ENCODE data around the gene OR7G2.

OR7G2 gene

DNA sequence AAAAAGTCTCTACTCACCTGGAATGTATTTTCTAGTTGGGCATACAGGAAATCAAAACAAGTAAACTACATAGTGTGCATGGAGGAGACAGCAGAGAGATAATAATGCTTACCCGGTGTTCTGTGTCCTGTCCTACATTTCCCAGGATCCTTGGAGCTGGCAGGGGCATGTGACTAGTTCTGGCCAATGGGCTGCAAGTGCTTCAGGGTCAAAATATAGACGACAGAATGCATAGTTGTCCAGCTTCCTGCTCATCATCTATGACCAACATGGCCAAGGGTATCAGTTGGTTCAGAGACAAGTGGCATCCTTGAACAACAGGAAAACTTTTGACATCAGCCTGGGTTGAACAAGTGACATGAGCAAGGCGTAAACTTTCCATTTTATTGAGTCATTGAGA lies 41.4 kb upstream of the OR7G2 start:
- Histone ChIP-seq H3K27me3 (no peaks in the 10 kb centered on the region), H3K4me1 (no peaks in the 10 kb centered on the region), H3K4me3 (ENCODE audit: low read depth, low read length) (no peak overlapping the region), H3K36me3 (peaks cover 18% of the 10 kb centered on the region), H3K9me3 (peaks cover 16% of the 10 kb centered on the region; the same call in 1 of the 2 replicates)
- DNase-seq, result no peak
- TF ChIP-seq, protein P1, sequence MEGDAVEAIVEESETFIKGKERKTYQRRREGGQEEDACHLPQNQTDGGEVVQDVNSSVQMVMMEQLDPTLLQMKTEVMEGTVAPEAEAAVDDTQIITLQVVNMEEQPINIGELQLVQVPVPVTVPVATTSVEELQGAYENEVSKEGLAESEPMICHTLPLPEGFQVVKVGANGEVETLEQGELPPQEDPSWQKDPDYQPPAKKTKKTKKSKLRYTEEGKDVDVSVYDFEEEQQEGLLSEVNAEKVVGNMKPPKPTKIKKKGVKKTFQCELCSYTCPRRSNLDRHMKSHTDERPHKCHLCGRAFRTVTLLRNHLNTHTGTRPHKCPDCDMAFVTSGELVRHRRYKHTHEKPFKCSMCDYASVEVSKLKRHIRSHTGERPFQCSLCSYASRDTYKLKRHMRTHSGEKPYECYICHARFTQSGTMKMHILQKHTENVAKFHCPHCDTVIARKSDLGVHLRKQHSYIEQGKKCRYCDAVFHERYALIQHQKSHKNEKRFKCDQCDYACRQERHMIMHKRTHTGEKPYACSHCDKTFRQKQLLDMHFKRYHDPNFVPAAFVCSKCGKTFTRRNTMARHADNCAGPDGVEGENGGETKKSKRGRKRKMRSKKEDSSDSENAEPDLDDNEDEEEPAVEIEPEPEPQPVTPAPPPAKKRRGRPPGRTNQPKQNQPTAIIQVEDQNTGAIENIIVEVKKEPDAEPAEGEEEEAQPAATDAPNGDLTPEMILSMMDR (IDR thresholded peaks at IDR 0.05; ENCODE audit: low read depth, low read length), result no peak

DNA sequence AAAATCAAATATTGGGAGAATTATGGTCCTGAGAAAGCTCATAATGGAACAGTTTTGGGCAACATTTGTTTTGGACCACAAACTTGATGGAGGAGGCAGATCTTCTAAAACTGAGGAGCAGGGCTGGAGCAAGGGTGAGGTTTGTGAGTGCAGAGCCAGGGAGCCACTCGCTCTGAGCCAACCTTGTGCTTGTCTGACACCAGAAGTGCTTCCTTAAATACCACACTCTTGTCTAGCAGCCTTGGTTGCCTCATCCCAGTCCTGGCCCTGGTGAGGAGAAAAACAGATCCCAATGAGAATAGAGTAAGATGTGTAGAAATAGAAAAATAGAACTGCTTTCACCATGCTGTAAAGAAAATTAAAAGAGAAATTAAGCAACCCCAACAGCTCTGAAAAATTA lies 39.6 kb upstream of the OR7G2 start:
- Histone ChIP-seq H3K4me1 (no peaks in the 10 kb centered on the region), H3K36me3 (peaks cover 13% of the 10 kb centered on the region), H3K27me3 (no peaks in the 10 kb centered on the region), H3K9me3 (peaks cover 16% of the 10 kb centered on the region; the same call in 1 of the 2 replicates), H3K4me3 (ENCODE audit: low read depth, low read length) (no peak overlapping the region)
- no peak for DNase-seq
- TF ChIP-seq, protein P1 (IDR thresholded peaks at IDR 0.05; ENCODE audit: low read depth, low read length), result no peak

DNA sequence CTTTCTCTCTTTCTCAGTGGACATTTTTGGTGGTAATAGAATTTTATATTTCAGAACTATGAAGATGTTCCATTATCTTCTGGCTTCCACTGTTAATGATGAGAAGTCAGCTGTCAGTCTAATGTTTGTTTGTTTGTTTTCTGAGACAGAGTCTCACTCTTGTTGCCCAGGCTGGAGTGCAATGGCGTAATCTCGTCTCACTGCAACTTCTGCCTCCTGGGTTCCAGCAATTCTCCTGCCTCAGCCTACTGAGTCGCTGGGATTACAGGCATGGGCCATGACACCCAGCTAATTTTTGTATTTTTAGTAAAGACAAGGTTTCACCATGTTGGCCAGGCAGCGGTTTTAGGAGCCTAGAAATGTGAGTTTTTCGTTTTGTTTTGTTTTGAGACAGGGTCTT lies 37.6 kb upstream of the OR7G2 start:
- TF ChIP-seq, protein P1 (IDR thresholded peaks at IDR 0.05; ENCODE audit: low read depth, low read length), result no peak
- no peaks in the 10 kb centered on the region for H3K27me3 ChIP-seq
- no peak overlapping the region for H3K4me3 ChIP-seq (ENCODE audit: low read depth, low read length)
- H3K4me1 ChIP-seq, result no peaks in the 10 kb centered on the region
- no peak for DNase-seq
- H3K36me3 ChIP-seq, result peaks cover 21% of the 10 kb centered on the region
- peaks cover 14% of the 10 kb centered on the region; the same call in 1 of the 2 replicates for H3K9me3 ChIP-seq

DNA sequence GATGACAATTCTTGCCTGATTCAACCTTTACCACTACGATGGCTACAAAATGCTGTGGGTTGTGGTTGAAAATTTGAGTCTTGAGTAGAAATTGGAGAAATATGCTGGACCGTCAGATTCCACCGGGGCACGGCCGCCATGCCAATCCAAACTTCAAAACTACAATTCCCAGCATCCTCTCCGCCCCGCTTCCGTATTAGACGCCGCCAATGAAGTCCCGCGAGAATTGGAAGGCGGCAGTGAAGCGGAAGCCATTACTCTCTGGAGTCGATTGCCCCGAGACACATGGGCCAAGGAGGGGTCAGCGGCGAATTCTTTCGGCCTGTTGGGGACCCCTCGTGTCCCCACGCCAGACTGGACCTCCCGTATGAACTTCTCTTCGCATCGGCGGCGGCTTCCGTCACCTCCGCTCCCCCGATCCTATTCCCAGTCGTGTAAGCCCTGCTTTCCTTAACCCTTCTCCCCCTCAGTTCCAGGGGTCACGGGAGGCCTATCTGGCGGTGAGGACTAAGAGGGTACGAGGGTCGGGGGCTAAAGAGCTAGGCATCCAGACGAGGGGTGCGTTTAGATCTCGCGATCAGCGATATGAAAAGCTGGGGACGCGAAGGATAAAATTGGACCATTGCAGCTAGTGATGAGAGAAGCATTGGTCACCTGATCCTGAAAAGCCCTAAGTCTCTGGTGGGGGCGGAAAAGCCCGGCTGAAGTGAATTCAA lies 33.0 kb upstream of the OR7G2 start, which contains the start of gene ZNF317:
Gene ZNF317, plus strand, starts transcription at position 239 of the 716 bp plus-strand sequence. CDS start 15,620 bp downstream, outside the sequence.
- TF ChIP-seq, protein P1 (IDR thresholded peaks at IDR 0.05; ENCODE audit: low read depth, low read length), result no peak
- Histone ChIP-seq H3K27me3 (no peaks in the 10 kb centered on the region; the same call in 1 of the 2 replicates), H3K4me1 (no peaks in the 10 kb centered on the region), H3K9me3 (peaks cover 10% of the 10 kb centered on the region; the same call in 1 of the 2 replicates), H3K36me3 (peaks cover 9% of the 10 kb centered on the region), H3K4me3 (ENCODE audit: low read depth, low read length) (peak within 1 kb of the TSS; percentile 100)
- DNase-seq, result peak; percentile 93

DNA sequence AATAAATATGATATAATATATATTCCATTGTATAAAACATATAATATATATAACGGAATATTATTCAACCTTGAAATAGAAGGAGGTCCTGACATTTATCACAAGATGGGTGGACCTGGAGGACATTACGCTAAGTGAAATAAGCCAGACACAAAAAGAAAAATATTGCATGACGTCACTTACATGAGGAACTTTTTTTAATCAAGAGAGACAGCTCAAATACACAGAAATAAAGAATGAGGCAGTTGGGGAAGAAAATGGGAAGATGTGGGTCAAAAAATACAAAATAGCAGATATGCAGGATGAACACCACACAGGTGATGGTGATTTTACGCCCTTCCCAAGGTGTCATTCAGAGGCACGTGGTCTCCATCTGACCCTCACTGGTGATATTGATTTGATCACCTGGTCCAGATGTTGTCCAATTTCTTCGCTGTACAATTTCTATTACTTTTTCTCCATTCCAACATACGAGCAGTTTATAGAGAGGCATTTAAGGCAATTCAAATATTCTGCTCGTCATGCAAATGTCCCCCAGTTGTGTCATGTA lies 32.4 kb upstream of the OR7G2 start:
- H3K9me3 ChIP-seq, result peaks cover 4% of the 10 kb centered on the region; the same call in 1 of the 2 replicates
- peaks cover 9% of the 10 kb centered on the region for H3K36me3 ChIP-seq
- peaks cover 3% of the 10 kb centered on the region for H3K27me3 ChIP-seq
- peak overlapping the region; percentile 100 for H3K4me3 ChIP-seq (ENCODE audit: low read depth, low read length)
- no peak for DNase-seq
- no peaks in the 10 kb centered on the region for H3K4me1 ChIP-seq
- TF ChIP-seq, protein P1 (IDR thresholded peaks at IDR 0.05; ENCODE audit: low read depth, low read length), result no peak

DNA sequence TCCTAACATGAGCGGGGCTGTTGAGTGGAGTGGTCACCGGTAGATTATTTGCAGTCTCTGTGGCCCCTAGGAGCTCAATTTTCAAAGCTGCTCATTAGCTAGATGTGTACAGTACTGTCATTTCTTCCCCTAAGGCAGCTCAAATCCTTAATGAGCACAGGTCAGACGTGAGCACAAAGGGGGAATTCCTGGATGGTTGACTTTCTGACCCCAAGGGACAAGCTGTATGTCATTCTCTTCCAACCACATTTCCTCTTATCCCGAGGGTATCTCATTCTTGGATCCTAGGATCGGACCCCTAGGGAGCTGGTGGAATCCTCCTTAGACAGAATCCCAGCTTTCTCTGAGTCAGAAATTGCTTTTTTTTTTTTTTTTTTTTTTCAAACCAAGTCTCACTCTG lies 25.1 kb upstream of the OR7G2 start:
- no peaks in the 10 kb centered on the region for H3K4me1 ChIP-seq
- TF ChIP-seq, protein P1 (IDR thresholded peaks at IDR 0.05; ENCODE audit: low read depth, low read length), result no peak
- no peak overlapping the region for H3K4me3 ChIP-seq (ENCODE audit: low read depth, low read length)
- no peaks in the 10 kb centered on the region for H3K9me3 ChIP-seq
- no peaks in the 10 kb centered on the region for H3K36me3 ChIP-seq
- DNase-seq, result no peak
- H3K27me3 ChIP-seq, result peaks cover 9% of the 10 kb centered on the region
